Airway epithelial cell (primary cell): ENCODE data around the gene IL1RL2. TPM values are rescaled to one million over a fixed set of nuclear protein-coding genes. Genes with fewer than 3 reads are reported as not detected.

Source experiments
- total RNA-seq: library from RNA; depleted of rRNA; stranded (reverse); fragments of >200 nt; gene quantifications from 2 replicates; pipeline ENCODE4 v1.2.3, GENCODE V29; 2015

Gene IL1RL2
- total RNA-seq: 0.63 and 1.3 TPM in 2 replicates

GRCh38 chr2:102186791-102187495 is at the start of gene IL1RL2:
TSS of gene IL1RL2 (plus strand) at chr2:102187023. CDS start at chr2:102187868, 845 bp downstream.

GRCh38 chr2:102141970-102142828 is 44.6 kb upstream of the IL1RL2 start, which contains the start of gene IL1R1:
TSS of gene IL1R1 (plus strand) at chr2:102142746. CDS start at chr2:102157725, 14,979 bp downstream.

Other genes with a start within 250 kb of the IL1RL2 start
- 0.35 TPM in 1 of 2 replicates, not detected in the other for gene IL1R2, start 195.1 kb upstream of the IL1RL2 start, total RNA-seq
- gene IL1R1, start 44.3 kb upstream of the IL1RL2 start, total RNA-seq: 2.3 and 5.1 TPM in 2 replicates
- gene IL1RL1, start 124.5 kb downstream of the IL1RL2 start, total RNA-seq: 0.56 and 1.1 TPM in 2 replicates
- gene IL18R1, start 168.8 kb downstream of the IL1RL2 start, total RNA-seq: 0.84 and 1.2 TPM in 2 replicates
- not detected in 2 replicates for gene IL18RAP, start 236.1 kb downstream of the IL1RL2 start, total RNA-seq